CD1c-positive myeloid dendritic cell (primary cell): ENCODE measurements around the gene LCN12.

Experiments
- DNase-seq: peaks from one replicate; pipeline ENCODE4 v3.0.0-alpha.2; 2016; ENCODE audit errors: extremely low spot score

Gene LCN12

GRCh38 chr9:136951541-136952320 is at the start of gene LCN12:
TSS of gene LCN12 (plus strand) at chr9:136952273. CDS start at chr9:136952328, 55 bp downstream.
- DNase-seq = no peak

GRCh38 chr9:136903041-136903554 is 49.0 kb upstream of the LCN12 start:
- no peak for DNase-seq

GRCh38 chr9:136906266-136906665 is 45.8 kb upstream of the LCN12 start:
- DNase-seq = no peak

- no peak for DNase-seq
Observed at GRCh38 chr9:136907011-136907914, 44.8 kb upstream of the LCN12 start.

GRCh38 chr9:136910197-136910900 is 41.7 kb upstream of the LCN12 start:
- DNase-seq = no peak

GRCh38 chr9:136910901-136911245 is 41.2 kb upstream of the LCN12 start:
- DNase-seq = no peak

GRCh38 chr9:136913701-136914438 is 38.2 kb upstream of the LCN12 start:
- no peak for DNase-seq

- DNase-seq = no peak
Observed at GRCh38 chr9:136915632-136916329, 36.3 kb upstream of the LCN12 start.

GRCh38 chr9:136916330-136917184 is 35.5 kb upstream of the LCN12 start:
- DNase-seq = no peak

GRCh38 chr9:136917902-136918301 is 34.2 kb upstream of the LCN12 start:
- DNase-seq = no peak

- DNase-seq = no peak
Observed at GRCh38 chr9:136920069-136920468, 32.0 kb upstream of the LCN12 start.

GRCh38 chr9:136920734-136921231 is 31.3 kb upstream of the LCN12 start:
- DNase-seq = no peak

- DNase-seq = no peak
Observed at GRCh38 chr9:136921307-136921706, 30.8 kb upstream of the LCN12 start.

GRCh38 chr9:136921718-136922117 is 30.4 kb upstream of the LCN12 start:
- DNase-seq = no peak

- DNase-seq = no peak
Observed at GRCh38 chr9:136922540-136922939, 29.5 kb upstream of the LCN12 start.

GRCh38 chr9:136923881-136924280 is 28.2 kb upstream of the LCN12 start:
- no peak for DNase-seq

GRCh38 chr9:136925414-136926153 is 26.5 kb upstream of the LCN12 start:
- DNase-seq = no peak

GRCh38 chr9:136926154-136926704 is 25.8 kb upstream of the LCN12 start:
- no peak for DNase-seq

- DNase-seq = no peak
Observed at GRCh38 chr9:136926749-136927148, 25.3 kb upstream of the LCN12 start.
